WI38 (cell line): ENCODE measurements around the gene NGEF.

ENCODE experiments used
- H3K4me3 ChIP-seq: 2 replicates; pipeline ENCODE4 v1.5.1; 2011; ENCODE audit warnings: low read depth, mild to moderate bottlenecking, control low read depth, low read length
- CTCF ChIP-seq: IDR thresholded peaks from 2 replicates; pipeline ENCODE4 v1.5.1; 2012; ENCODE audit warnings: low read depth, mild to moderate bottlenecking, control low read depth, low read length

The NGEF gene

GRCh38 chr2:232846055-232846454 lies 167.0 kb downstream of the NGEF start:
- H3K4me3 ChIP-seq = no peak overlapping the region
- TF ChIP-seq CTCF = no peak

DNA sequence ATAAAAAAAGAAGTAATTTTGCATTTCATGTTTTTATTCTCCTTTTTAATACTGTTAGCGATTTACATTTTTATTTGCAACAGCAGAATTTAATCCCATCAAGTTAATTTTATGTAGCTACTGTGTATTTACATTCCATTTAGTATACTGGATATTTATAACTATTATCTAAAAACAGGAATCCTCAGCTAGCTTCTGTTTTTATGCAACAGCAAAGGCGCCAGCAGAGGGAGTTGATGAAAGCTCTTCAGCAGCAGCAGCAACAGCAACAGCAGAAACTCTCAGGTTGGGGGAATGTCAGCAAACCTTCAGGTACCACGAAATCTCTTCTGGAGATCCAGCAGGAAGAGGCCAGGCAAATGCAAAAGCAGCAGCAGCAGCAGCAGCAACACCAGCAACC lies 169.2 kb downstream of the NGEF start:
- no peak overlapping the region for H3K4me3 ChIP-seq
- TF ChIP-seq CTCF = no peak

- TF ChIP-seq CTCF = no peak
Measured at GRCh38 chr2:232842689-232843088, 170.4 kb downstream of the NGEF start.

GRCh38 chr2:232839411-232840079 lies 173.5 kb downstream of the NGEF start:
- TF ChIP-seq CTCF = no peak
- no peak overlapping the region for H3K4me3 ChIP-seq

More at GRCh38 chr2:232842689-232843088, 170.4 kb downstream of the NGEF start:
- no peak overlapping the region for H3K4me3 ChIP-seq

DNA sequence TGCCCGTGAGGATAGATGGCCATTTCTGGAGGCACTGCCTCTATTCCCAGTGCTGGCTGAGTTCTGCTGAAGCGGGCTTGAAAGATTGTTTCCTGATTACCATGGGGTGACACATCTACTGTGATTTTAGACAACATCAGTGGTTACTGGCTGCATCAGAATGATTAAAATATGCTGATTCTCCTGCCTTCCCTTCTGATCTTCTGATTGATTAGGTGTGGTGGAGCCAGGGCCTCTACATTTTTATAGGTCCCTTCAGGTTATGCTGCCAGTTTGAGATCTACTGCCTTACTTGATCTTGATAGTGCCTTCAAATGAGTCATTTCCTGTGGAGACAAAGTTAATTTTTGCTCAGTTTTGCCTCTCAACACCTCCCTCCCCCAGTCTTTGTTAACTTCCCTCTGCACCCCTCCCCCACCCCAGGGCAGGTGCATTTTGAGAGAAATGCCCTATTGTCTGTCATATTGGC lies 174.6 kb downstream of the NGEF start:
- H3K4me3 ChIP-seq = no peak overlapping the region
- TF ChIP-seq CTCF = no peak

DNA sequence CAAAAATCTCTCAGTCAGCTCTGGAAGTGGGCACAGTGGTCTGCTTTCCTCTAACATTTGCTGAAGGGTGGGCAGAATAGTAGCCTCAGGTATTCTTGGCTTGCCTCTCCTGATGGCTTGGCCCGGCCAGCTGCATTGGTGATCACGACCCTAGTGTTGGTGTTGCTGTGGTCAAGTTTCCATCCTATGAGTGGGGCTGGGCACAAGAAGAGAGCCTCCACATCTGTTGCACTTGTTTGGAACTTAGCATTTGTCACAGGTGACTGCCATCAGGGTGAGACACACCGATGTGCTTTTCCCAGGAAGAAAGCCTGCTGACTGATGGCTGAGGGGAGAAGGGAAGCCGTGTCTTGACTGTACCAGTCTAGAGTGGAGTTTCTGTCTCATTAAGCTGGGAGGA lies 176.1 kb downstream of the NGEF start:
- H3K4me3 ChIP-seq = no peak overlapping the region
- no peak for TF ChIP-seq CTCF

DNA sequence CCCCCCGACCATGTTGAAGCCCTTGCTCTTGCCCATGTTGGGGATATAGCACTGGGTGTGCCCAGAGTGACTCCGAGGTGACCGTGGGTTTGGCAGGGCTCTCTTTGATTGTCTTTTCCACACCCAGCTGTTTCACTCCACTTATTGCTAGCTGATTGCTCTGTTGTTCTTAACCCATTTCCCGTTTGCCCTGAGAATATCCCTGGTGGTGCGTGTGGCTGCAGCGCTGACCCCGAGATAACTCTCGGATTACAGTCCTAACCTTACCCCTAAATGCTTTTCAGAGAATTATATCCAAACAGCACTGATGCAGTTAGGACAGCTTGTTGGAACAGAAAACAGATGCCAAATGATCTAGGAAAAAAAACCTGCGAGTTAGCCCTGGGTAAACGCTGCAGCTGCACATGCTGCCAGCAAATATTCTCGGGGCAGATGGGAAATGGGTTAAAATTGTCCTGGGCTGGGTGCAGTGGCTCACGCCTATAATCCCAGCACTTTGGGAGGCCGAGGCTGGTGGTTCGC lies 177.3 kb downstream of the NGEF start:
- no peak for TF ChIP-seq CTCF
- no peak overlapping the region for H3K4me3 ChIP-seq
